WTC11 (cell line): ENCODE data around the gene WWOX. TPM values are rescaled to one million over a fixed set of nuclear protein-coding genes. Genes with fewer than 3 reads are reported as not detected.

ENCODE experiments used
- ATAC-seq: fragments of 200-7000 bp; cut with Tn5 transposase; 2 replicates; pipeline ENCODE4 v1.10.0; 2021; ENCODE audit warnings: mild to moderate bottlenecking, moderate library complexity
- CTCF ChIA-PET: fragments of 300-600 bp; sonication (Branson Sonifier 250); formaldehyde crosslinking; loops from one replicate; lab custom pipeline; 2021; ENCODE audit warnings: antibody characterized with exemption; lab: Charles Lee
- POLR2A ChIA-PET: fragments of 350-600 bp; sonication (Branson Sonifier 250); formaldehyde crosslinking; loops from one replicate; lab custom pipeline; 2021; ENCODE audit warnings: antibody characterized with exemption; lab: Charles Lee
- DNase-seq: peaks from one replicate; pipeline ENCODE4 v3.0.0; 2021; ENCODE audit warnings: low spot score
- H3K27ac Mint-ChIP-seq: 2 replicates; pipeline ENCODE4 v1.8.0; 2021; ENCODE audit warnings: mixed read lengths
- H3K27me3 Mint-ChIP-seq: 2 replicates; pipeline ENCODE4 v1.8.0; 2021; ENCODE audit warnings: low read depth, mild to moderate bottlenecking, moderate library complexity, mixed read lengths
- H3K36me3 Mint-ChIP-seq: 2 replicates; pipeline ENCODE4 v1.8.0; 2021; ENCODE audit warnings: mixed read lengths
- H3K4me1 Mint-ChIP-seq: 2 replicates; pipeline ENCODE4 v1.8.0; 2022; ENCODE audit warnings: mixed read lengths
- H3K4me3 Mint-ChIP-seq: 2 replicates; pipeline ENCODE4 v1.8.0; 2021; ENCODE audit warnings: mild to moderate bottlenecking, moderate library complexity, mixed read lengths
- H3K9me3 Mint-ChIP-seq: 2 replicates; pipeline ENCODE4 v1.8.0; 2021; ENCODE audit warnings: mixed read lengths
- ATF3 ChIP-seq: sonication (generic); formaldehyde crosslinking; conservative IDR thresholded peaks from 2 replicates; pipeline ENCODE4 v1.8.1; 2022; ENCODE audit warnings: mild to moderate bottlenecking, missing genetic modification reagents
- CREB1 ChIP-seq: sonication (generic); formaldehyde crosslinking; IDR thresholded peaks from 2 replicates; pipeline ENCODE4 v1.8.0; 2023; ENCODE audit warnings: mild to moderate bottlenecking, missing genetic modification reagents
- CREM ChIP-seq: sonication (generic); formaldehyde crosslinking; IDR thresholded peaks from 2 replicates; pipeline ENCODE4 v1.8.1; 2022; ENCODE audit warnings: mild to moderate bottlenecking, missing genetic modification reagents, moderate library complexity
- ETV6 ChIP-seq: sonication (generic); formaldehyde crosslinking; IDR thresholded peaks from 2 replicates; pipeline ENCODE4 v1.8.1; 2022; ENCODE audit warnings: mild to moderate bottlenecking, missing genetic modification reagents
- FOXP4 ChIP-seq: sonication (generic); formaldehyde crosslinking; IDR thresholded peaks from 2 replicates; pipeline ENCODE4 v1.8.0; 2022; ENCODE audit warnings: mild to moderate bottlenecking, missing genetic modification reagents
- GTF2I ChIP-seq: fragments of 250-450 bp; sonication (Bioruptor Pico); conservative IDR thresholded peaks from 2 replicates; pipeline ENCODE4 v1.4.0; 2021; ENCODE audit warnings: mild to moderate bottlenecking
- IRF1 ChIP-seq: sonication (generic); formaldehyde crosslinking; IDR thresholded peaks from 2 replicates; pipeline ENCODE4 v1.8.0; 2023; ENCODE audit warnings: missing genetic modification reagents
- NFATC4 ChIP-seq: fragments of 250-450 bp; sonication (Bioruptor Pico); IDR thresholded peaks from 2 replicates; pipeline ENCODE4 v1.9.0; 2021; ENCODE audit warnings: mild to moderate bottlenecking
- NFYB ChIP-seq: sonication (generic); formaldehyde crosslinking; conservative IDR thresholded peaks from 2 replicates; pipeline ENCODE4 v1.8.0; 2022; ENCODE audit warnings: low read depth, missing genetic modification reagents
- OVOL2 ChIP-seq: fragments of 250-450 bp; sonication (Bioruptor Pico); IDR thresholded peaks from 2 replicates; pipeline ENCODE4 v1.9.0; 2021; ENCODE audit warnings: mild to moderate bottlenecking, borderline replicate concordance
- RELA ChIP-seq: sonication (generic); formaldehyde crosslinking; IDR thresholded peaks from 2 replicates; pipeline ENCODE4 v1.8.1; 2022; ENCODE audit warnings: missing genetic modification reagents, mild to moderate bottlenecking, borderline replicate concordance
- STAT6 ChIP-seq: sonication (generic); formaldehyde crosslinking; conservative IDR thresholded peaks from 2 replicates; pipeline ENCODE4 v1.8.1; 2023; ENCODE audit warnings: mild to moderate bottlenecking, low read depth, missing genetic modification reagents, moderate library complexity
- TCF7 ChIP-seq: sonication (generic); formaldehyde crosslinking; IDR thresholded peaks from 2 replicates; pipeline ENCODE4 v1.8.0; 2022; ENCODE audit warnings: mild to moderate bottlenecking, low read depth, missing genetic modification reagents, moderate library complexity
- TEAD1 ChIP-seq: sonication (generic); formaldehyde crosslinking; IDR thresholded peaks from 2 replicates; pipeline ENCODE4 v1.8.0; 2022; ENCODE audit warnings: mild to moderate bottlenecking, missing genetic modification reagents
- ZNF138 ChIP-seq: sonication (generic); formaldehyde crosslinking; conservative IDR thresholded peaks from 2 replicates; pipeline ENCODE4 v1.8.1; 2022; ENCODE audit warnings: mild to moderate bottlenecking, moderate library complexity, missing genetic modification reagents
- ZNF232 ChIP-seq: sonication (generic); formaldehyde crosslinking; IDR thresholded peaks from 2 replicates; pipeline ENCODE4 v1.8.0; 2022; ENCODE audit warnings: mild to moderate bottlenecking, missing genetic modification reagents
- ZNF317 ChIP-seq: sonication (generic); formaldehyde crosslinking; IDR thresholded peaks from 2 replicates; pipeline ENCODE4 v1.8.1; 2023; ENCODE audit warnings: low read depth, mild to moderate bottlenecking, moderate library complexity, missing genetic modification reagents, borderline replicate concordance
- ZNF671 ChIP-seq: fragments of 250-450 bp; sonication (Bioruptor Pico); IDR thresholded peaks from 2 replicates; pipeline ENCODE4 v1.8.0; 2021; ENCODE audit warnings: mild to moderate bottlenecking
- total RNA-seq: library from RNA; stranded (reverse); gene quantifications from 3 replicates; pipeline ENCODE4 v1.2.3, GENCODE V29; 2021
- TF ChIP-seq, protein P1 (sequence below): sonication (generic); formaldehyde crosslinking; IDR thresholded peaks from 2 replicates; pipeline ENCODE4 v1.8.1; 2022; ENCODE audit warnings: low read depth, missing genetic modification reagents, borderline replicate concordance
- TF ChIP-seq, protein P2 (sequence below): fragments of 250-450 bp; sonication (Bioruptor Pico); conservative IDR thresholded peaks from 2 replicates; pipeline ENCODE4 v1.9.0; 2021; ENCODE audit warnings: mild to moderate bottlenecking

WWOX gene
- total RNA-seq, 1 experiment from 2014 or later = 15.7 TPM

DNA sequence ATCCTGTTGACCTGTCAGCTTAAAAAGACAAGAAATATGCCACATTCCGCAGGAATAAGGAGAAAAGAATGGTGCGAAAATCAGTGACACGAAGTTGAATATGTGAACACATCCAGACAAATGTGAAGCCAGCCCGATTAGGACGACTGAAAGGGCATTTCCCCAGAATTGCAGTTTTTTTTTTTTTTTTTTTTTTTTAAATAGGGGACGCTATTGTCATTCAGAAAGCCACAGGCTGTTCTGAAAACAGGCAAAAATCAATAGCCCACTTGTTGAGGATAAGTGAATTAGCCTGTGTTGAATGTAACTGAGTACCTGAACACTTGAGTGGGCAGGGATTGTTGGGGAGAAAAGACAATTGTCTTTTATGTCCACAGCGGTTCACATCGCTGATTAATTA is 507.1 kb downstream of the WWOX start:
- no peak for TF ChIP-seq CREM (CRISPR knock-in tag)
- TF ChIP-seq ZNF671 (CRISPR knock-in tag) = no peak
- no peak for TF ChIP-seq TCF7 (CRISPR knock-in tag)
- TF ChIP-seq ZNF317 (CRISPR knock-in tag) = no peak
- no peak for TF ChIP-seq ZNF232 (CRISPR knock-in tag)
- TF ChIP-seq OVOL2 (CRISPR knock-in tag) = no peak
- TF ChIP-seq, protein P1, sequence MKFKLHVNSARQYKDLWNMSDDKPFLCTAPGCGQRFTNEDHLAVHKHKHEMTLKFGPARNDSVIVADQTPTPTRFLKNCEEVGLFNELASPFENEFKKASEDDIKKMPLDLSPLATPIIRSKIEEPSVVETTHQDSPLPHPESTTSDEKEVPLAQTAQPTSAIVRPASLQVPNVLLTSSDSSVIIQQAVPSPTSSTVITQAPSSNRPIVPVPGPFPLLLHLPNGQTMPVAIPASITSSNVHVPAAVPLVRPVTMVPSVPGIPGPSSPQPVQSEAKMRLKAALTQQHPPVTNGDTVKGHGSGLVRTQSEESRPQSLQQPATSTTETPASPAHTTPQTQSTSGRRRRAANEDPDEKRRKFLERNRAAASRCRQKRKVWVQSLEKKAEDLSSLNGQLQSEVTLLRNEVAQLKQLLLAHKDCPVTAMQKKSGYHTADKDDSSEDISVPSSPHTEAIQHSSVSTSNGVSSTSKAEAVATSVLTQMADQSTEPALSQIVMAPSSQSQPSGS = no peak
- TF ChIP-seq ZNF138 (CRISPR knock-in tag) = no peak
- TF ChIP-seq NFYB (CRISPR knock-in tag) = no peak
- no peak for TF ChIP-seq TEAD1 (CRISPR knock-in tag)
- TF ChIP-seq FOXP4 (CRISPR knock-in tag) = no peak
- no peak for TF ChIP-seq NFATC4 (CRISPR knock-in tag)
- TF ChIP-seq CREB1 (CRISPR knock-in tag) = no peak
- TF ChIP-seq STAT6 (CRISPR knock-in tag) = no peak
- TF ChIP-seq, protein P2, sequence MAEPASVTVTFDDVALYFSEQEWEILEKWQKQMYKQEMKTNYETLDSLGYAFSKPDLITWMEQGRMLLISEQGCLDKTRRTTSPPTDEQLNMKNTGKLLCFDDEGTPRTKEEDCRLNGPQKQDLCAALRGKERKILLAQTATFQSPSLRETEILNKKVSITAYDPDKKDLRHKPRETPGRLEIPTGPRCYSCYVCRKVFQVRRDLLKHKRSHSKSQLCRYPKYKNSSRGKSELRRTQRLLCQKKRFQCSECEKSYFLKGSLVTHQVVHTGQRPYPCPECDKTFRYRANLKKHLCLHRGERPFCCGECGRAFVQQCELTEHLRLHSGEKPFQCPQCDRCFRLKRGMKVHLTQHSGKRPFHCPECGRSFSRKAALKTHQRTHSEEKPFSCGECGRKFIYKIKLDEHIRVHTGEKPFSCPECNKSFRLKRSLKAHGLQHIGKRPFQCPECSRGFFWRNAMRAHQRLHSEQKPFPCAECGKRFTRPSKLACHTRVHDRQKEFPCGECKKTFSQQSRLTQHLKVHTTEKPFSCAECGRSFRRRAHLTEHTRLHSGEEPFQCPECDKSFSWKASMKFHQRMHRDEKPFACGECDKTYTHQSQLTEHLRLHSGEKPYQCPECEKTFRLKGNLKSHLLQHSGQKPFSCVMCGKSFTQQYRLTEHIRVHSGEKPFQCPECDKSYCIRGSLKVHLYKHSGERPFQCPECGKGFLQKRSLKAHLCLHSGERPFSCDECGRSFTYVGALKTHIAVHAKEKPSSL (CRISPR knock-in tag) = no peak
- TF ChIP-seq ATF3 = no peak
- no peak for TF ChIP-seq GTF2I (CRISPR knock-in tag)
- TF ChIP-seq RELA (CRISPR knock-in tag) = no peak
- no peak for TF ChIP-seq ETV6 (CRISPR knock-in tag)
- TF ChIP-seq IRF1 (CRISPR knock-in tag) = no peak
- ATAC-seq (no peak; the same call in 1 of the 2 replicates), DNase-seq (no peak)
- Mint-ChIP-seq H3K4me1 (peaks cover 73% of the 10 kb centered on the region), H3K27me3 (no peaks in the 10 kb centered on the region; the same call in 1 of the 2 replicates), H3K36me3 (no peaks in the 10 kb centered on the region), H3K4me3 (peak overlapping the region; percentile 55), H3K27ac (peak overlapping the region; percentile 90), H3K9me3 (peaks cover 1% of the 10 kb centered on the region; the same call in 1 of the 2 replicates)
- ChIA-PET CTCF (no interaction called here), POLR2A (no interaction called here)
